ENCODE results near the gene MAGI2. TPM values are rescaled to one million over a fixed set of nuclear protein-coding genes. Genes with fewer than 3 reads are reported as not detected.

The MAGI2 gene
- total and polyA plus RNA-seq, 2 donors (not counting 3 experiments of a cell fraction or from before 2014, with no cell fraction given) = 0.28 to 6.0 TPM

DNA sequence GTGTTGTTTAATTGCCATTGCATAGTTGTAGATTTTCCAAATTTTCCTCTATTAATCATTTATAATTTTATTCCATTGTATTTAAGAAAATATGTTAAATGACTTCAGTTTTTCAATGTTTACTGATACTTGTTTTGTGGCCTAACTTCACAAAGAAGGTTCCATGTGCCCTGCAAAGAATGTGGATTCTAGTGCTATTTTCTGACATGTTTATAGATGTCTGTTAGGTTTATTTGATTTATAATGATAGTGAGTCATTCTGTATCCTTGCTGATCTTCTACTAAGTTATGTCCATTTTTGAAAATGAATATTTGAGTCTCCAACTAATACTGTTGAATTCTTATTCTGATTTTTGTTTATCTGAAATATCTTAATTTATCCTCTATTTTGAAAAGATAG lies 369.0 kb downstream of the MAGI2 start:
- peak; percentile 7 for TF ChIP-seq FOS (IDR thresholded peaks at IDR 0.05; ENCODE audit: borderline replicate concordance, insufficient read depth, low read length)
- TF ChIP-seq POLR2AphosphoS5 (IDR thresholded peaks at IDR 0.05; ENCODE audit: insufficient read depth, low read depth, low read length) = no peak
- CTCF ChIA-PET = no interaction called here
- H3K9me3 ChIP-seq (replicated peaks; ENCODE audit: control insufficient read depth, insufficient read depth, low read length) = no peaks in the 10 kb centered on the region
- DNase-seq (ENCODE audit: low read depth, low spot score) = no peak
- FAIRE-seq = no peak
- H3K4me1 ChIP-seq (ENCODE audit: control insufficient read depth, extremely low read depth, insufficient read depth, low read length) = no peaks in the 10 kb centered on the region
- no peak overlapping the region for H3K27ac ChIP-seq (ENCODE audit: insufficient read depth, low read depth, low read length)
- intact Hi-C loops (cut with micrococcal nuclease) (no loop called here), dilution Hi-C loops (cut with MboI; ENCODE audit: extremely low pct_ligation_motif_present, low sequenced_read_pairs) (no loop called here)
- H2AFZ ChIP-seq (ENCODE audit: low read depth, low read length) = no peak overlapping the region
- H3K9ac ChIP-seq (replicated peaks; ENCODE audit: extremely low read depth, insufficient read depth, low read length) = no peak overlapping the region
- H3K79me2 ChIP-seq (ENCODE audit: control insufficient read depth, insufficient read depth, low read length) = no peaks in the 10 kb centered on the region
- BruUV-seq (replicated peaks) = no TSS peak
- POLR2A ChIA-PET = no interaction called here
- H4K20me1 ChIP-seq (replicated peaks; ENCODE audit: control insufficient read depth, extremely low read depth, insufficient read depth, low read length) = no peaks in the 10 kb centered on the region
- H3K36me3 ChIP-seq (ENCODE audit: control insufficient read depth in 2 of 2, extremely low read depth in 1 of 2, insufficient read depth in 2 of 2, low read length in 2 of 2) = no peaks in the 10 kb centered on the region
- H3K4me2 ChIP-seq (ENCODE audit: insufficient read depth, low read length) = no peak overlapping the region
- H3K4me3 ChIP-seq (replicated peaks in 1 of 3; ENCODE audit: insufficient read depth in 1 of 3, low read depth in 1 of 3, low read length in 3 of 3) = no peak overlapping the region
- H3K27me3 ChIP-seq (ENCODE audit: control insufficient read depth in 2 of 2, insufficient read depth in 2 of 2, low read length in 2 of 2) = no peaks in the 10 kb centered on the region
- H3K9me1 ChIP-seq (replicated peaks; ENCODE audit: control insufficient read depth, extremely low read depth, insufficient read depth, low read length) = no peaks in the 10 kb centered on the region

DNA sequence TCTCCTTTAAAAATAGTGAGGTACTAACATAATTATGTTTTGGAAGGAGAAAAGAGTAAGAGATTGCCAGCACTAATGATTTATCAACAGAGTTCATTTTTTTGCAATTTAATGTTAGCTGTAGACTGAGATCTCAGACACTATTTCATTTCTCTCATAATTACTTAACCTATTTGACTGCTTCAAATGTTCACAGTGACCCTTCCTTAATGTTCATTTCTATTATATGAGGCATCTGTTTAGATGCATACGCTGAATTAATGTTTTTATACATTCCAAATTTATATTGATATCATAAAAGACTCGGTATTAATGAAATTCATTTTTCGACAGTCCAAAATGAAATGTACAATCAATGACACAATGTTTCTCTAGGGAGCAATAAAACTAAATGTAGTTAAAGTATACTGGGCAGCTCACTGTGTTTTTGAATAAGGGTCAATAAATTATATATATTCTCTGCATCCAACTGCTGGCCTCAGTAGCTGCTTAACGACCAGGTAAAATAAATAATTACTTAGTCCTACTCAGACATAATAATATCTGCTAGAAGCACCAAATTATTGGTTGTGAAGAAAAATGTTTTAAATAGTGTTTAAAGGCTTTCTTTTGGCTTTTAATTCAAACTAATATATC lies 373.4 kb downstream of the MAGI2 start:
- H3K27ac ChIP-seq (ENCODE audit: insufficient read depth, low read depth, low read length) = no peak overlapping the region
- no peaks in the 10 kb centered on the region for H3K79me2 ChIP-seq (ENCODE audit: control insufficient read depth, insufficient read depth, low read length)
- H4K20me1 ChIP-seq (replicated peaks; ENCODE audit: control insufficient read depth, extremely low read depth, insufficient read depth, low read length) = no peaks in the 10 kb centered on the region
- no peaks in the 10 kb centered on the region for H3K27me3 ChIP-seq (ENCODE audit: control insufficient read depth in 2 of 2, insufficient read depth in 2 of 2, low read length in 2 of 2)
- TF ChIP-seq MYC (IDR thresholded peaks at IDR 0.05; ENCODE audit: low read depth, low read length) = no peak
- no peak for TF ChIP-seq GATA2 (IDR thresholded peaks at IDR 0.05; ENCODE audit: insufficient read depth, insufficient read length, low read depth, low read length)
- TF ChIP-seq POLR2AphosphoS5 (IDR thresholded peaks at IDR 0.05; ENCODE audit: insufficient read depth, low read depth, low read length) = no peak
- TF ChIP-seq JUN (IDR thresholded peaks at IDR 0.05; ENCODE audit: borderline replicate concordance, insufficient read depth, insufficient read length, low read depth) = no peak
- TF ChIP-seq EZH2 (IDR thresholded peaks at IDR 0.05; ENCODE audit: borderline replicate concordance, low read depth, low read length, severe bottlenecking) = no peak
- no peak for TF ChIP-seq POLR2A (IDR thresholded peaks at IDR 0.05; ENCODE audit: low read depth, low read length)
- no peak for TF ChIP-seq FOS (IDR thresholded peaks at IDR 0.05; ENCODE audit: borderline replicate concordance, insufficient read depth, low read length)
- TF ChIP-seq MAX (IDR thresholded peaks at IDR 0.05; ENCODE audit: insufficient read depth, insufficient read length) = no peak
- TF ChIP-seq, protein P1, sequence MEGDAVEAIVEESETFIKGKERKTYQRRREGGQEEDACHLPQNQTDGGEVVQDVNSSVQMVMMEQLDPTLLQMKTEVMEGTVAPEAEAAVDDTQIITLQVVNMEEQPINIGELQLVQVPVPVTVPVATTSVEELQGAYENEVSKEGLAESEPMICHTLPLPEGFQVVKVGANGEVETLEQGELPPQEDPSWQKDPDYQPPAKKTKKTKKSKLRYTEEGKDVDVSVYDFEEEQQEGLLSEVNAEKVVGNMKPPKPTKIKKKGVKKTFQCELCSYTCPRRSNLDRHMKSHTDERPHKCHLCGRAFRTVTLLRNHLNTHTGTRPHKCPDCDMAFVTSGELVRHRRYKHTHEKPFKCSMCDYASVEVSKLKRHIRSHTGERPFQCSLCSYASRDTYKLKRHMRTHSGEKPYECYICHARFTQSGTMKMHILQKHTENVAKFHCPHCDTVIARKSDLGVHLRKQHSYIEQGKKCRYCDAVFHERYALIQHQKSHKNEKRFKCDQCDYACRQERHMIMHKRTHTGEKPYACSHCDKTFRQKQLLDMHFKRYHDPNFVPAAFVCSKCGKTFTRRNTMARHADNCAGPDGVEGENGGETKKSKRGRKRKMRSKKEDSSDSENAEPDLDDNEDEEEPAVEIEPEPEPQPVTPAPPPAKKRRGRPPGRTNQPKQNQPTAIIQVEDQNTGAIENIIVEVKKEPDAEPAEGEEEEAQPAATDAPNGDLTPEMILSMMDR (IDR thresholded peaks at IDR 0.05; ENCODE audit: extremely low read depth in 1 of 2, insufficient read depth in 1 of 2, low read depth in 1 of 2, low read length in 2 of 2) = no peak
- POLR2A ChIA-PET = no interaction called here
- no peak overlapping the region for H2AFZ ChIP-seq (ENCODE audit: low read depth, low read length)
- FAIRE-seq = no peak
- no TSS peak for BruUV-seq (replicated peaks)
- no peaks in the 10 kb centered on the region for H3K4me1 ChIP-seq (ENCODE audit: control insufficient read depth, extremely low read depth, insufficient read depth, low read length)
- no peak overlapping the region for H3K4me3 ChIP-seq (replicated peaks in 1 of 3; ENCODE audit: insufficient read depth in 1 of 3, low read depth in 1 of 3, low read length in 3 of 3)
- DNase-seq (ENCODE audit: low read depth, low spot score) = no peak
- intact Hi-C loops (cut with micrococcal nuclease) = no loop called here
- CTCF ChIA-PET = no interaction called here
- no peaks in the 10 kb centered on the region for H3K36me3 ChIP-seq (ENCODE audit: control insufficient read depth in 2 of 2, extremely low read depth in 1 of 2, insufficient read depth in 2 of 2, low read length in 2 of 2)
- no peak overlapping the region for H3K9ac ChIP-seq (replicated peaks; ENCODE audit: extremely low read depth, insufficient read depth, low read length)
- H3K4me2 ChIP-seq (ENCODE audit: insufficient read depth, low read length) = no peak overlapping the region
- no peaks in the 10 kb centered on the region for H3K9me3 ChIP-seq (replicated peaks; ENCODE audit: control insufficient read depth, insufficient read depth, low read length)
- dilution Hi-C loops (cut with MboI; ENCODE audit: extremely low pct_ligation_motif_present, low sequenced_read_pairs) = no loop called here
- no peaks in the 10 kb centered on the region for H3K9me1 ChIP-seq (replicated peaks; ENCODE audit: control insufficient read depth, extremely low read depth, insufficient read depth, low read length)
